Esophagus squamous epithelium (tissue), 5 donors: ENCODE measurements around the gene PTMA. TPM values are rescaled to one million over a fixed set of nuclear protein-coding genes. Genes with fewer than 3 reads are reported as not detected.

ENCODE experiments used
- DNase-seq: peaks from one replicate; lab custom pipeline; 2025; lab: John Stamatoyannopoulos, UW
- H3K27ac ChIP-seq, 4 donors: fragments of 200-600 bp; sonication (generic); one replicate each; pipeline ENCODE4 v1.5.1; 2016 to 2019; ENCODE audit warnings: mild to moderate bottlenecking in 1 of 4
- H3K27me3 ChIP-seq, 4 donors: fragments of 200-600 bp; sonication (generic); 1 replicate in 3 of 4; 2 replicates in 1 of 4; pipeline versions ENCODE4 v1.5.1 to v1.6.0; 2017 to 2021; ENCODE audit warnings: antibody characterized with exemption in 1 of 4
- H3K36me3 ChIP-seq, 3 donors: fragments of 200-600 bp; sonication (generic); one replicate each; pipeline ENCODE4 v1.5.1; 2016 to 2019
- H3K4me1 ChIP-seq, 3 donors: fragments of 200-600 bp; sonication (generic); one replicate each; pipeline ENCODE4 v1.5.1; 2017 to 2019
- H3K4me3 ChIP-seq, 4 donors: fragments of 200-600 bp; sonication (generic); 1 replicate in 3 of 4; 2 replicates in 1 of 4; pipeline ENCODE4 v1.5.1; 2016 to 2019; ENCODE audit warnings: mild to moderate bottlenecking in 2 of 4, moderate library complexity in 1 of 4
- H3K9me3 ChIP-seq, 3 donors: fragments of 200-600 bp; sonication (generic); one replicate each; pipeline ENCODE4 v1.5.1; 2016 to 2019
- POLR2A ChIP-seq, 4 donors: fragments of 450-650 bp; IDR thresholded peaks; one replicate each; pipeline ENCODE4 v1.6.1; 2017; ENCODE audit warnings: antibody characterized with exemption in 4 of 4, mild to moderate bottlenecking in 4 of 4, moderate library complexity in 3 of 4
- WGBS, 2 donors: methylation state at CpG; one replicate each; pipeline ENCODE4 v1.1.5; 2018; 5-methylcytosine and 5-hydroxymethylcytosine counted together
- intact Hi-C: fragments of 100-400 bp; cut with DNase I; formaldehyde crosslinking; loops from one replicate; pipeline ENCODE4 v1.15.0; 2022
- total RNA-seq, 4 donors: library from RNA; depleted of rRNA; stranded (reverse); fragments of >200 nt; gene quantifications; one replicate each; pipeline ENCODE4 v1.1.0, GENCODE V29; 2016
- TF ChIP-seq, protein P1 (sequence below), 6 experiments: fragments of 450-650 bp in 4 of 6; fragments of 200-600 bp in 2 of 6; sonication (generic) in 2 of 6; IDR thresholded peaks; one replicate each; pipeline ENCODE4 v1.5.1; 2016 to 2019; ENCODE audit warnings: antibody characterized with exemption in 6 of 6, mild to moderate bottlenecking in 4 of 6, moderate library complexity in 4 of 6
- donor health status: DM: yes; HTN: yes; CAD: no.

The PTMA gene
- total RNA-seq, 4 donors from 2014 or later, result 670 to 1,121 (median 903) TPM

DNA sequence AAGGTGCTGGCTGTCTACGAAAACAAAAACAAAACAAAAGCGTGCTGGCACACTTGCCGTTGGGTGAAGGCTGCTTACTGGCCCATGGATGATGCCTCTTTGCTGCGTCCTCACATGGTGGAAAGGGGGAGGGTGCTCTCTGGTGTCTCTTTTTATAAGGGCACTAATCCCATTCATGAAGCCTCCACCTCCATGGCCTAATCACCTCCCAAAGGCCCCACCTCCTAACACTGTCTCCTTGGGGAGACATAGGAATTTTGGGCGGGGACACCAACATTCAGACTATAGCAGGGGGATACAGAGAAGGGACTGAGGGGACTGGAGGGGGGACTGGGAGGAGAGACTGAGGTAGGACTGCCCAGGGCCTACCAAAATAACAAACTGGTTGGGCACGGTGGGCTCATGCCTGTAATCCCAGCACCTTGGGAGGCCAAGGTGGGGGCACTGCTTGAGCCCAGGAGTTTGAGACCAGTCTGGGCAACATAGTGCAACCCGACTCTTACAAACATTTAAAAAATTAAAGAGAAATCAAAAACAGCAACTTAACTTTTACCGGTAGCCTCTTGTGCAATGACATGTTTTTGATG lies 14.5 kb downstream of the PTMA start:
- no peak for TF ChIP-seq POLR2A (IDR thresholded peaks at IDR 0.05)
- TF ChIP-seq, protein P1, sequence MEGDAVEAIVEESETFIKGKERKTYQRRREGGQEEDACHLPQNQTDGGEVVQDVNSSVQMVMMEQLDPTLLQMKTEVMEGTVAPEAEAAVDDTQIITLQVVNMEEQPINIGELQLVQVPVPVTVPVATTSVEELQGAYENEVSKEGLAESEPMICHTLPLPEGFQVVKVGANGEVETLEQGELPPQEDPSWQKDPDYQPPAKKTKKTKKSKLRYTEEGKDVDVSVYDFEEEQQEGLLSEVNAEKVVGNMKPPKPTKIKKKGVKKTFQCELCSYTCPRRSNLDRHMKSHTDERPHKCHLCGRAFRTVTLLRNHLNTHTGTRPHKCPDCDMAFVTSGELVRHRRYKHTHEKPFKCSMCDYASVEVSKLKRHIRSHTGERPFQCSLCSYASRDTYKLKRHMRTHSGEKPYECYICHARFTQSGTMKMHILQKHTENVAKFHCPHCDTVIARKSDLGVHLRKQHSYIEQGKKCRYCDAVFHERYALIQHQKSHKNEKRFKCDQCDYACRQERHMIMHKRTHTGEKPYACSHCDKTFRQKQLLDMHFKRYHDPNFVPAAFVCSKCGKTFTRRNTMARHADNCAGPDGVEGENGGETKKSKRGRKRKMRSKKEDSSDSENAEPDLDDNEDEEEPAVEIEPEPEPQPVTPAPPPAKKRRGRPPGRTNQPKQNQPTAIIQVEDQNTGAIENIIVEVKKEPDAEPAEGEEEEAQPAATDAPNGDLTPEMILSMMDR (IDR thresholded peaks at IDR 0.05), result no peak
- no peaks in the 10 kb centered on the region for H3K9me3 ChIP-seq
- no peak overlapping the region for H3K4me3 ChIP-seq
- no peaks in the 10 kb centered on the region for H3K27me3 ChIP-seq
- H3K36me3 ChIP-seq, result no peaks in the 10 kb centered on the region
- no peaks in the 10 kb centered on the region for H3K4me1 ChIP-seq
- H3K27ac ChIP-seq, result no peak overlapping the region
- intact Hi-C loops, result no loop called here
- 87 to 91% methylated on average over 7 of the region's 8 CpGs for WGBS, 2 donors
- no peak for DNase-seq

DNA sequence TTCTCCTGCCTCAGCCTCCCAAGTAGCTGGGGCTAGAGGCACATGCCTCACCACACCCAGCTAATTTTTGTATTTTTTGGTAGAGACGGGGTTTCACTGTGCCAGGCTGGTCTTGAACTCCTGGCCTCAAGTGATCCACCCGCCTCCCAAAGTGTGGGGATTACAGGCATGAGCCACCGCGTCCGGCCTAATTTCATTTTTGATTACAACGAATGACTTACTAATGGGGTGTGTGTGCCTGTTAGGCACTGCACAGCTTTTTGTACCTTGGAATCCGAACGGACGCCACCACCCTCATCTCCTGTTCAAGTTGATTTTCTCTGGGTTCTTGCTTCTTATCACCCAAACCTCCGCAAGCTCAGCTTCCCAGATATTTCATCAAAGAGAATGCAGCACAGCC lies 17.2 kb downstream of the PTMA start:
- TF ChIP-seq, protein P1 (IDR thresholded peaks at IDR 0.05), result no peak
- TF ChIP-seq POLR2A (IDR thresholded peaks at IDR 0.05), result no peak
- Histone ChIP-seq H3K27ac (no peak overlapping the region), H3K36me3 (no peaks in the 10 kb centered on the region), H3K9me3 (no peaks in the 10 kb centered on the region), H3K4me1 (no peaks in the 10 kb centered on the region), H3K27me3 (no peaks in the 10 kb centered on the region), H3K4me3 (no peak overlapping the region)
- intact Hi-C loops, result no loop called here
- whole genome bisulfite sequencing, 2 donors, result 77 to 85% methylated on average over 9 to 10 of the region's 10 CpGs
- DNase-seq, result no peak

DNA sequence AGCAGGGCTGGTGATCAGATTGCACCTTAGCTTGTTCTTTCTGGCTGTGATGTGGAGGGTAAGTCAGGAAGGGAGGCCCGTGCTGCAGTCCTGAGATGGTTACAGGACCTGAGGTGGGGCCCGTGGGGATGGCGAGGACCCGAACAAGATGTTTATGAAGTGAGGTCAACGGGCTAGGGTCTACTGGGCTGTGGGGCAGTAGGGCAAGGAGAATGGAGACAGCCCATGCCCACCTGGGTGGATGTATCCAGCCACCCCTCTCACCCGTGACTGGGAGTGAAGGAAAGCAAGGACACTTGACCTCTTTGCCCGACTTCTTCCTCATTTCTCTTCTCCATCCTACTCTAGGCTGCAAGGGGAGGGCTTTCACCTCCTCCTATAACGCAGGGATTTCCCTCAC lies 18.0 kb downstream of the PTMA start:
- 78 to 79% methylated on average over 7 to 8 of the region's 8 CpGs for WGBS, 2 donors
- H3K27ac ChIP-seq, result no peak overlapping the region
- H3K4me1 ChIP-seq, result no peaks in the 10 kb centered on the region
- no peaks in the 10 kb centered on the region for H3K27me3 ChIP-seq
- peaks cover 0 to 1% (median 0%) of the 10 kb centered on the region in 3 donors for H3K36me3 ChIP-seq
- no peaks in the 10 kb centered on the region for H3K9me3 ChIP-seq
- intact Hi-C loops, result no loop called here
- H3K4me3 ChIP-seq, result no peak overlapping the region
- TF ChIP-seq, protein P1 (IDR thresholded peaks at IDR 0.05), result no peak
- no peak for TF ChIP-seq POLR2A (IDR thresholded peaks at IDR 0.05)
- DNase-seq, result no peak

DNA sequence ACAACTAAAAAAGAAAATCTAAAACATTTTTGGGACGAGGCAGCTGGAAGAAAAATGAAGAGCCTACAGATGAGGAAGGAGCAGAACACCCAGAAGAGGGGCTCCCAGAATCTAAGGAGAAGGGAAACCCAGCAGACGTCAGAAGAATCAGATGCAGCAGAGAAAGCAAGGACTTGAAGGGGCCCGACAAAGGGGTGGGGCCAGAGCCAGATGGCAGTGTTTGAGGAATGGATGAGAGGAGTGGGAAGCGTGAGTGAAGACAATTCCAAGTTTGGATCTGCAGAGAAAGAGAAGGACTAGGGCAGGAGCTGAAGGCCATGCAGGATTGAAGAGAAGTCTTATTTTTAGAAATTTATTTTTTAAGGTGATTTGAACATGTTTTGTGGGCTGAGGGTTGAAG lies 19.3 kb downstream of the PTMA start:
- Histone ChIP-seq H3K27ac (no peak overlapping the region), H3K4me3 (no peak overlapping the region), H3K4me1 (no peaks in the 10 kb centered on the region), H3K9me3 (no peaks in the 10 kb centered on the region), H3K27me3 (no peaks in the 10 kb centered on the region), H3K36me3 (peaks cover 0 to 15% (median 0%) of the 10 kb centered on the region in 3 donors)
- WGBS, 2 donors, result 61 to 64% methylated on average over 4 of the region's 4 CpGs
- TF ChIP-seq, protein P1 (IDR thresholded peaks at IDR 0.05), result no peak
- no peak for TF ChIP-seq POLR2A (IDR thresholded peaks at IDR 0.05)
- intact Hi-C loops, result no loop called here
- DNase-seq, result no peak

DNA sequence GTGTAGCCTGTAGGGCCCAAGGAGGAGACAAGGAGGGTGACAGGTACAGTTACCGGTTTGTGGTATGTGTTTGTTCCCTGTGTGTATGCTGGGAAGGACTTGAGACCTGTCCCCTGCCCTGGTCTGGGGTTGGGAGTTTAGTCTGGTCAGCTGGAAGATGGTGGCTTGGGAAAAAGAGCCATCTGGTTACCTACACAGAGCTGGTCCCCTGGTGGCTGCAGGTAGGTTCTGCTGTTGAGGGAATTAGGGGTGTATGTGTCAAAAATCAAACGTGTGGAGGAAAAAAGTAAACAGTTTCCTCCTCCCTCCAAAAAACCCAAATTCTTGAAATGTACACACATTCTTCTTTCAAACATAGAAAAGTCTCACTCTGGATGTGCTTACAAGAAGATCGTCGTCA lies 24.3 kb downstream of the PTMA start:
- Histone ChIP-seq H3K9me3 (no peaks in the 10 kb centered on the region), H3K27me3 (no peaks in the 10 kb centered on the region), H3K4me3 (no peak overlapping the region), H3K4me1 (no peaks in the 10 kb centered on the region), H3K27ac (no peak overlapping the region), H3K36me3 (peaks cover 0 to 51% (median 0%) of the 10 kb centered on the region in 3 donors)
- TF ChIP-seq, protein P1 (IDR thresholded peaks at IDR 0.05), result no peak
- no peak for TF ChIP-seq POLR2A (IDR thresholded peaks at IDR 0.05)
- DNase-seq, result no peak
- WGBS, 2 donors, result 78 to 83% methylated on average over 4 of the region's 4 CpGs
- intact Hi-C loops, result no loop called here
